H1 (cell line): ENCODE results near the gene ZMAT5. TPM values are rescaled to one million over a fixed set of nuclear protein-coding genes. Genes with fewer than 3 reads are reported as not detected.

Experiments
- BACH1 ChIP-seq: IDR thresholded peaks from 2 replicates; pipeline ENCODE4 v1.6.1; 2012; ENCODE audit warnings: low read length, improper control_type of control experiment
- BRCA1 ChIP-seq: IDR thresholded peaks from 2 replicates; pipeline ENCODE4 v1.6.1; 2012; ENCODE audit warnings: low read depth, low read length, improper control_type of control experiment
- CEBPB ChIP-seq: IDR thresholded peaks from 2 replicates; pipeline ENCODE4 v1.6.1; 2012; ENCODE audit warnings: low read depth, low read length
- GABPA ChIP-seq: IDR thresholded peaks from 2 replicates; pipeline ENCODE4 v1.6.1; 2011; ENCODE audit warnings: mild to moderate bottlenecking, low read length, moderate library complexity, borderline replicate concordance; ENCODE audit not compliant: insufficient read depth
- RAD21 ChIP-seq, 2 experiments: IDR thresholded peaks in 1 of 2; conservative IDR thresholded peaks in 1 of 2; 2 replicates each; pipeline ENCODE4 v1.6.1; 2011; ENCODE audit warnings: low read depth in 2 of 2, low read length in 2 of 2, improper control_type of control experiment in 1 of 2, inconsistent platforms in 1 of 2, mild to moderate bottlenecking in 1 of 2, moderate library complexity in 1 of 2
- RFX5 ChIP-seq: IDR thresholded peaks from 2 replicates; pipeline ENCODE4 v1.6.1; 2011; ENCODE audit warnings: low read depth, low read length, improper control_type of control experiment, borderline replicate concordance
- RNF2 ChIP-seq: fragments of 200-900, 300-1000 bp; sonication (generic); IDR thresholded peaks from 2 replicates; pipeline ENCODE4 v1.7.1; 2016; ENCODE audit warnings: borderline replicate concordance, low read depth, mild to moderate bottlenecking, antibody characterized with exemption, low read length; ENCODE audit not compliant: poor library complexity, severe bottlenecking; ENCODE audit errors: missing control alignments
- SAP30 ChIP-seq: fragments of 300-600 bp; sonication (generic); IDR thresholded peaks from 2 replicates; pipeline ENCODE4 v1.7.1; 2012; ENCODE audit warnings: low read length, moderate library complexity, mild to moderate bottlenecking, inconsistent platforms; ENCODE audit not compliant: insufficient read depth, insufficient replicate concordance
- polyA plus RNA-seq, 7 experiments: library from polyadenylated mRNA; depleted of rRNA in 3 of 7; stranded (reverse) in 5 of 7; unstranded in 2 of 7; fragments of >200 nt in 5 of 7; fragments of 200-250 nt in 2 of 7; gene quantifications; 1 replicate in 5 of 7; 2 replicates in 1 of 7; 4 replicates in 1 of 7; pipeline versions ENCODE4 v1.2.1 to v1.2.3, GENCODE V29; 2011 to 2013; ENCODE audit warnings: missing spikeins in 2 of 7, mixed read lengths in 2 of 7
- total RNA-seq: library from RNA; stranded (reverse); fragmentation: NEBNext Ultra II Directional; extraction: Animal tissue kit (Norgen Biotek cat#: 25700); gene quantifications from 2 replicates; pipeline ENCODE4 v1.2.1, GENCODE V29; 2021

Gene ZMAT5
- total and polyA plus RNA-seq, 2 of the 8 experiments (the other 6 are each of a cell fraction or from before 2014, with no cell fraction given), result 14.0 to 38.3 TPM

GRCh38 chr22:29729161-29729560, 37.6 kb downstream of the ZMAT5 start (continued):
- TF ChIP-seq RNF2 (no peak), BRCA1 (no peak), GABPA (no peak), RAD21 (IDR thresholded peaks at IDR 0.05 in 1 of 2, conservative IDR thresholded peaks at IDR 0.05 in 1 of 2; ENCODE audit: low read depth in 2 of 2, low read length in 2 of 2) (no peak), RFX5 (no peak), SAP30 (no peak), CEBPB (no peak), BACH1 (no peak)
